Measurements from ENCODE around the gene OR4K2. TPM values are rescaled to one million over a fixed set of nuclear protein-coding genes. Genes with fewer than 3 reads are reported as not detected.
"Not testable (repeated sequence)": the region's sequence is repeated elsewhere in the genome, so short reads cannot be mapped to it uniquely, and the experiment has no call there.

The OR4K2 gene
- total and polyA plus RNA-seq, 8 donors: not detected

DNA sequence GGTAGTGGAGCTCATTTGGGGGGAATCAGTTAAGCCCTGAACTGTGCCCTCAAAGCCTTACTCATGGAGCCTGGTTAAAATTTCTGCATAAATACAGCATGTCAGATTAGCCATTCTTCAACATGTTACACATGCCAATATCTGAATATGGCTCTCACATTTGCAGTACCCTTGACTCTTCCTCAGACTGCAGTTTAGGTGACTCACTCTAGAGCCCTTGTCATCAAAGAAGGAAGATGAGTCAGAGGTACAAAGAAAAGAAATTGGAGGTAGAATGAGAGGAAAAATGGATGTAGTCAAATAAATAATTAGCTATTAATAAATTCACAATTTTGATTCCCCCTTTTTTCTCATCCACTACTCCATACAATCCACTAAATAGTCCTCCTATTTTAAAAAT lies 23.6 kb upstream of the OR4K2 start:
- ATAC-seq: no peak

DNA sequence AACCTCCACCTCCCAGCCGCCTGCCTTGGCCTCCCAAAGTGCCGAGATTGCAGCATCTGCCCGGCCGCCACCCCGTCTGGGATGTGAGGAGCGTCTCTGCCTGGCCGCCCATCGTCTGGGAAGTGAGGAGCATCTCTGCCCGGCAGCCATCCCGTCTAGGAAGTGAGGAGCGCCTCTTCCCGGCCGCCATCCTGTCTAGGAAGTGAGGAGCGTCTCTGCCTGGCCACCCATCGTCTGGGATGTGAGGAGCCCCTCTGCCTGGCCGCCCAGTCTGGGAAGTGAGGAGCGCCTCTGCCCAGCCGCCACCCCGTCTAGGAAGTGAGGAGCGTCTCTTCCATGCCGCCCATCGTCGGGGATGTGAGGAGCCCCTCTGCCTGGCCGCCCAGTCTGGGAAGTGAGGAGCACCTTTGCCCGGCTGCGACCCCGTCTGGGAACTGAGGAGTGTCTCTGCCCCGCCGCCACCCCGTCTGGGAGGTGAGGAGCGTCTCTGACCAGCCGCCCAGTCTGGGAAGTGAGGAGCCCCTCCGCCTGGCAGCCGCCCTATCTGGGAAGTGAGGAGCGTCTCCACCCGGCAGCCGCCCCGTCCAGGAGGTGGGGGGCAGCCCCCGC lies 8.8 kb upstream of the OR4K2 start:
- DNase-seq: peak in 1 of 4 donors; percentile 61
- H3K4me1 ChIP-seq; intact Hi-C loops (cut with DNase I); H3K27ac ChIP-seq; ATAC-seq; H3K9me3 ChIP-seq; H3K27me3 ChIP-seq; H3K4me3 ChIP-seq; H3K36me3 ChIP-seq: not testable (repeated sequence)

More for the DNA sequence above, 23.6 kb upstream of the OR4K2 start:
- Histone ChIP-seq H3K4me1 (no peaks in the 10 kb centered on the region), H3K4me3 (no peak overlapping the region), H3K27ac (no peak overlapping the region), H3K27me3 (no peaks in the 10 kb centered on the region), H3K36me3 (no peaks in the 10 kb centered on the region), H3K9me3 (peaks cover 0 to 3% of the 10 kb centered on the region in 2 donors)
- DNase-seq: no peak
- intact Hi-C loops (cut with DNase I): no loop called here
- TF ChIP-seq, protein P1, sequence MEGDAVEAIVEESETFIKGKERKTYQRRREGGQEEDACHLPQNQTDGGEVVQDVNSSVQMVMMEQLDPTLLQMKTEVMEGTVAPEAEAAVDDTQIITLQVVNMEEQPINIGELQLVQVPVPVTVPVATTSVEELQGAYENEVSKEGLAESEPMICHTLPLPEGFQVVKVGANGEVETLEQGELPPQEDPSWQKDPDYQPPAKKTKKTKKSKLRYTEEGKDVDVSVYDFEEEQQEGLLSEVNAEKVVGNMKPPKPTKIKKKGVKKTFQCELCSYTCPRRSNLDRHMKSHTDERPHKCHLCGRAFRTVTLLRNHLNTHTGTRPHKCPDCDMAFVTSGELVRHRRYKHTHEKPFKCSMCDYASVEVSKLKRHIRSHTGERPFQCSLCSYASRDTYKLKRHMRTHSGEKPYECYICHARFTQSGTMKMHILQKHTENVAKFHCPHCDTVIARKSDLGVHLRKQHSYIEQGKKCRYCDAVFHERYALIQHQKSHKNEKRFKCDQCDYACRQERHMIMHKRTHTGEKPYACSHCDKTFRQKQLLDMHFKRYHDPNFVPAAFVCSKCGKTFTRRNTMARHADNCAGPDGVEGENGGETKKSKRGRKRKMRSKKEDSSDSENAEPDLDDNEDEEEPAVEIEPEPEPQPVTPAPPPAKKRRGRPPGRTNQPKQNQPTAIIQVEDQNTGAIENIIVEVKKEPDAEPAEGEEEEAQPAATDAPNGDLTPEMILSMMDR (IDR thresholded peaks at IDR 0.05): no peak

GRCh38 chr14:19873178-19873577 lies 1.8 kb upstream of the OR4K2 start:
- no peak overlapping the region for H3K4me3 ChIP-seq
- no peak overlapping the region for H3K27ac ChIP-seq
- intact Hi-C loops (cut with DNase I): no loop called here
- H3K4me1 ChIP-seq: no peaks in the 10 kb centered on the region
- no peaks in the 10 kb centered on the region for H3K27me3 ChIP-seq
- ATAC-seq (no peak), DNase-seq (no peak)
- H3K36me3 ChIP-seq: no peaks in the 10 kb centered on the region
- TF ChIP-seq, protein P1 (IDR thresholded peaks at IDR 0.05): no peak
- H3K9me3 ChIP-seq: no peaks in the 10 kb centered on the region

GRCh38 chr14:19878029-19878642 lies 3.2 kb downstream of the OR4K2 start:
- no peaks in the 10 kb centered on the region for H3K36me3 ChIP-seq
- intact Hi-C loops (cut with DNase I): no loop called here

GRCh38 chr14:19895282-19895681 lies 20.3 kb downstream of the OR4K2 start:
- Histone ChIP-seq H3K27ac (no peak overlapping the region), H3K36me3 (no peaks in the 10 kb centered on the region), H3K9me3 (peaks cover 0 to 76% of the 10 kb centered on the region in 2 donors), H3K27me3 (no peaks in the 10 kb centered on the region), H3K4me1 (no peaks in the 10 kb centered on the region), H3K4me3 (no peak overlapping the region)
- DNase-seq (peak in 1 of 4 donors; percentile 20), ATAC-seq (no peak)
- intact Hi-C loops (cut with DNase I): no loop called here
- TF ChIP-seq, protein P1 (IDR thresholded peaks at IDR 0.05): no peak

More at GRCh38 chr14:19878029-19878642, 3.2 kb downstream of the OR4K2 start:
- Histone ChIP-seq H3K27me3 (no peaks in the 10 kb centered on the region), H3K4me1 (no peaks in the 10 kb centered on the region), H3K4me3 (no peak overlapping the region), H3K9me3 (no peaks in the 10 kb centered on the region), H3K27ac (no peak overlapping the region)
- ATAC-seq: no peak
- no peak for DNase-seq
- TF ChIP-seq, protein P1 (IDR thresholded peaks at IDR 0.05): peak; percentile 52 to 53
